T-helper 2 cell treated with Interferon-gamma antibody and Interleukin-4, amounts not matched to agents 5 μg/mL and 100 μg/mL, for 36 hours (primary cell): Measurements from ENCODE around the gene SLC17A3.

Experiments used
- DNase-seq: peaks from one replicate; pipeline ENCODE4 v3.0.0; 2021; ENCODE audit warnings: low spot score
- H3K27ac Mint-ChIP-seq: one replicate; pipeline ENCODE4 v1.8.0; 2021; ENCODE audit warnings: mild to moderate bottlenecking, mixed read lengths
- H3K27me3 Mint-ChIP-seq: one replicate; pipeline ENCODE4 v1.8.0; 2021; ENCODE audit warnings: low read depth, mixed read lengths
- H3K36me3 Mint-ChIP-seq: one replicate; pipeline ENCODE4 v1.8.0; 2021; ENCODE audit warnings: low read depth, mixed read lengths
- H3K4me1 Mint-ChIP-seq: one replicate; pipeline ENCODE4 v1.8.0; 2021; ENCODE audit warnings: low read depth, mixed read lengths
- H3K4me3 Mint-ChIP-seq: one replicate; pipeline ENCODE4 v1.8.0; 2022; ENCODE audit warnings: mild to moderate bottlenecking, moderate library complexity, mixed read lengths
- H3K9me3 Mint-ChIP-seq: one replicate; pipeline ENCODE4 v1.8.0; 2021; ENCODE audit warnings: mixed read lengths

The SLC17A3 gene

GRCh38 chr6:25899580-25900408, 25.8 kb upstream of the SLC17A3 start:
- no peak overlapping the region for H3K27ac Mint-ChIP-seq
- H3K4me3 Mint-ChIP-seq, result no peak overlapping the region
- no peaks in the 10 kb centered on the region for H3K9me3 Mint-ChIP-seq
- peaks cover 7% of the 10 kb centered on the region for H3K4me1 Mint-ChIP-seq
- H3K36me3 Mint-ChIP-seq, result peaks cover 3% of the 10 kb centered on the region
- H3K27me3 Mint-ChIP-seq, result no peaks in the 10 kb centered on the region
- no peak for DNase-seq

GRCh38 chr6:25899123-25899522, 25.1 kb upstream of the SLC17A3 start:
- Mint-ChIP-seq H3K36me3 (peaks cover 3% of the 10 kb centered on the region), H3K4me1 (peaks cover 7% of the 10 kb centered on the region), H3K9me3 (no peaks in the 10 kb centered on the region), H3K27ac (no peak overlapping the region), H3K4me3 (no peak overlapping the region), H3K27me3 (no peaks in the 10 kb centered on the region)
- no peak for DNase-seq

GRCh38 chr6:25898289-25898977, 24.4 kb upstream of the SLC17A3 start:
- peaks cover 7% of the 10 kb centered on the region for H3K4me1 Mint-ChIP-seq
- H3K36me3 Mint-ChIP-seq, result peaks cover 3% of the 10 kb centered on the region
- no peaks in the 10 kb centered on the region for H3K27me3 Mint-ChIP-seq
- H3K27ac Mint-ChIP-seq, result no peak overlapping the region
- H3K4me3 Mint-ChIP-seq, result no peak overlapping the region
- DNase-seq, result no peak
- no peaks in the 10 kb centered on the region for H3K9me3 Mint-ChIP-seq

- Mint-ChIP-seq H3K4me3 (no peak overlapping the region), H3K36me3 (no peaks in the 10 kb centered on the region), H3K9me3 (no peaks in the 10 kb centered on the region), H3K27me3 (no peaks in the 10 kb centered on the region), H3K27ac (no peak overlapping the region), H3K4me1 (peaks cover 4% of the 10 kb centered on the region)
- DNase-seq, result no peak
Measured at GRCh38 chr6:25896252-25896651, 22.2 kb upstream of the SLC17A3 start.

GRCh38 chr6:25895771-25896170, 21.7 kb upstream of the SLC17A3 start:
- Mint-ChIP-seq H3K4me3 (no peak overlapping the region), H3K27ac (no peak overlapping the region), H3K9me3 (no peaks in the 10 kb centered on the region), H3K4me1 (peaks cover 4% of the 10 kb centered on the region), H3K36me3 (no peaks in the 10 kb centered on the region), H3K27me3 (no peaks in the 10 kb centered on the region)
- DNase-seq, result no peak

GRCh38 chr6:25893778-25894177, 19.7 kb upstream of the SLC17A3 start:
- H3K4me3 Mint-ChIP-seq, result no peak overlapping the region
- no peak overlapping the region for H3K27ac Mint-ChIP-seq
- no peak for DNase-seq
- H3K9me3 Mint-ChIP-seq, result no peaks in the 10 kb centered on the region
- peaks cover 8% of the 10 kb centered on the region for H3K4me1 Mint-ChIP-seq
- H3K36me3 Mint-ChIP-seq, result no peaks in the 10 kb centered on the region
- no peaks in the 10 kb centered on the region for H3K27me3 Mint-ChIP-seq

GRCh38 chr6:25892877-25893276, 18.8 kb upstream of the SLC17A3 start:
- H3K4me3 Mint-ChIP-seq, result no peak overlapping the region
- H3K4me1 Mint-ChIP-seq, result peaks cover 8% of the 10 kb centered on the region
- H3K27me3 Mint-ChIP-seq, result no peaks in the 10 kb centered on the region
- no peaks in the 10 kb centered on the region for H3K36me3 Mint-ChIP-seq
- no peak overlapping the region for H3K27ac Mint-ChIP-seq
- no peak for DNase-seq
- H3K9me3 Mint-ChIP-seq, result no peaks in the 10 kb centered on the region

- Mint-ChIP-seq H3K4me3 (no peak overlapping the region), H3K36me3 (no peaks in the 10 kb centered on the region), H3K27ac (no peak overlapping the region), H3K4me1 (peaks cover 8% of the 10 kb centered on the region), H3K27me3 (peaks cover 3% of the 10 kb centered on the region), H3K9me3 (no peaks in the 10 kb centered on the region)
- DNase-seq, result no peak
Measured at GRCh38 chr6:25889877-25890853, 16.1 kb upstream of the SLC17A3 start.

GRCh38 chr6:25888626-25889025, 14.6 kb upstream of the SLC17A3 start:
- H3K27ac Mint-ChIP-seq, result no peak overlapping the region
- no peak for DNase-seq
- H3K36me3 Mint-ChIP-seq, result no peaks in the 10 kb centered on the region
- peaks cover 8% of the 10 kb centered on the region for H3K4me1 Mint-ChIP-seq
- H3K27me3 Mint-ChIP-seq, result peaks cover 3% of the 10 kb centered on the region
- no peak overlapping the region for H3K4me3 Mint-ChIP-seq
- no peaks in the 10 kb centered on the region for H3K9me3 Mint-ChIP-seq

- peaks cover 3% of the 10 kb centered on the region for H3K27me3 Mint-ChIP-seq
- no peak for DNase-seq
- no peak overlapping the region for H3K27ac Mint-ChIP-seq
- H3K36me3 Mint-ChIP-seq, result no peaks in the 10 kb centered on the region
- no peaks in the 10 kb centered on the region for H3K9me3 Mint-ChIP-seq
- H3K4me3 Mint-ChIP-seq, result no peak overlapping the region
- peaks cover 17% of the 10 kb centered on the region for H3K4me1 Mint-ChIP-seq
Measured at GRCh38 chr6:25886066-25886465, 12.0 kb upstream of the SLC17A3 start.

- Mint-ChIP-seq H3K4me1 (peaks cover 12% of the 10 kb centered on the region), H3K9me3 (no peaks in the 10 kb centered on the region), H3K27me3 (peaks cover 3% of the 10 kb centered on the region), H3K27ac (no peak overlapping the region), H3K36me3 (no peaks in the 10 kb centered on the region), H3K4me3 (no peak overlapping the region)
- no peak for DNase-seq
Measured at GRCh38 chr6:25883991-25884390, 9.9 kb upstream of the SLC17A3 start.

- Mint-ChIP-seq H3K27me3 (peaks cover 5% of the 10 kb centered on the region), H3K9me3 (no peaks in the 10 kb centered on the region), H3K36me3 (no peaks in the 10 kb centered on the region), H3K4me1 (peaks cover 12% of the 10 kb centered on the region), H3K27ac (no peak overlapping the region), H3K4me3 (no peak overlapping the region)
- DNase-seq, result no peak
Measured at GRCh38 chr6:25883536-25883935, 9.5 kb upstream of the SLC17A3 start.

- Mint-ChIP-seq H3K4me3 (peak overlapping the region; percentile 86), H3K36me3 (no peaks in the 10 kb centered on the region), H3K9me3 (no peaks in the 10 kb centered on the region), H3K4me1 (peaks cover 12% of the 10 kb centered on the region), H3K27me3 (peaks cover 2% of the 10 kb centered on the region), H3K27ac (peak overlapping the region; percentile 80)
- peak; percentile 47 for DNase-seq
Measured at GRCh38 chr6:25882051-25882496, 8.0 kb upstream of the SLC17A3 start.
